K562 (cell line): ENCODE results near the gene AGPAT4. TPM values are rescaled to one million over a fixed set of nuclear protein-coding genes. Genes with fewer than 3 reads are reported as not detected.

ENCODE experiments used
- ATF3 ChIP-seq, 2 experiments: fragments of 450-650 bp in 1 of 2; sonication (generic) in 1 of 2; formaldehyde crosslinking in 1 of 2; IDR thresholded peaks in 1 of 2; conservative IDR thresholded peaks in 1 of 2; 2 replicates each; pipeline versions ENCODE4 v1.6.1 to v1.8.1; 2016 to 2023; ENCODE audit warnings: mild to moderate bottlenecking in 2 of 2, moderate library complexity in 2 of 2, inconsistent platforms in 1 of 2, missing genetic modification reagents in 1 of 2
- MTA3 ChIP-seq: fragments of 450-650 bp; formaldehyde crosslinking; IDR thresholded peaks from 2 replicates; pipeline ENCODE4 v1.6.1; 2017; ENCODE audit warnings: mild to moderate bottlenecking, borderline replicate concordance
- PATZ1 ChIP-seq: fragments of 250-450 bp; sonication (Bioruptor Pico); IDR thresholded peaks from 2 replicates; pipeline ENCODE4 v1.5.0; 2020; ENCODE audit warnings: mild to moderate bottlenecking, borderline replicate concordance
- PHB2 ChIP-seq: fragments of 450-650 bp; IDR thresholded peaks from 2 replicates; pipeline ENCODE4 v1.6.1; 2017; ENCODE audit warnings: low read depth
- PREB ChIP-seq: sonication (generic); formaldehyde crosslinking; IDR thresholded peaks from 2 replicates; pipeline ENCODE4 v1.8.1; 2023; ENCODE audit warnings: mild to moderate bottlenecking, missing genetic modification reagents
- SMARCE1 ChIP-seq: fragments of 450-650 bp; IDR thresholded peaks from 2 replicates; pipeline ENCODE4 v1.7.1; 2016; ENCODE audit warnings: mild to moderate bottlenecking
- SPI1 ChIP-seq: IDR thresholded peaks from 2 replicates; pipeline ENCODE4 v1.6.1; 2011; ENCODE audit warnings: low read depth, low read length, control low read depth, borderline replicate concordance
- SUPT5H ChIP-seq: fragments of 450-650 bp; IDR thresholded peaks from 2 replicates; pipeline ENCODE4 v1.6.1; 2016
- TCFL5 ChIP-seq: fragments of 250-450 bp; sonication (Bioruptor Pico); conservative IDR thresholded peaks from 2 replicates; pipeline ENCODE4 v1.6.1; 2021; ENCODE audit warnings: mild to moderate bottlenecking, moderate library complexity, matching md5 sums
- ZBTB11 ChIP-seq, 3 experiments: fragments of 200-800 bp in 1 of 3; fragments of 250-450 bp in 1 of 3; fragments of 450-650 bp in 1 of 3; sonication (Bioruptor Pico) in 1 of 3; sonication (Bioruptor generic) in 1 of 3; formaldehyde crosslinking in 1 of 3; IDR thresholded peaks; 2 replicates each; pipeline versions ENCODE4 v1.6.1 to v1.8.0; 2016 to 2022; ENCODE audit warnings: mild to moderate bottlenecking in 2 of 3, missing genetic modification characterization in 2 of 3, missing compliant biosample characterization in 1 of 3, moderate library complexity in 1 of 3
- ZNF696 ChIP-seq: fragments of 250-450 bp; sonication (Bioruptor Pico); conservative IDR thresholded peaks from 2 replicates; pipeline ENCODE4 v1.4.0; 2020; ENCODE audit warnings: mild to moderate bottlenecking, moderate library complexity
- polyA plus RNA-seq, 8 experiments: library from polyadenylated mRNA; depleted of rRNA in 4 of 8; stranded (reverse) in 5 of 8; unstranded in 3 of 8; fragments of >200 nt; fragmentation: Nextera tagmentation in 2 of 8; fragmentation: Illumina TruSeq in 1 of 8; extraction: Ambion mirVana in 2 of 8; extraction: Trizol in 1 of 8; gene quantifications; 2 replicates each; pipeline versions ENCODE4 v1.2.1 to v1.2.3, GENCODE V29; 2011 to 2014; ENCODE audit warnings: inconsistent platforms in 1 of 8, missing spikeins in 1 of 8
- total RNA-seq, 7 experiments: library from RNA; depleted of rRNA in 6 of 7; stranded (reverse); fragments of >200 nt in 6 of 7; fragmentation: Illumina TruSeq in 2 of 7; extraction: Trizol in 2 of 7; gene quantifications; 2 replicates each; pipeline versions ENCODE4 v1.2.1 to v1.2.3, GENCODE V29; 2011 to 2021; ENCODE audit warnings: low replicate concordance in 1 of 7
- TF ChIP-seq, protein P1 (sequence below), 3 experiments: fragments of 200-800 bp in 1 of 3; sonication (Bioruptor generic) in 1 of 3; sonication (generic) in 1 of 3; formaldehyde crosslinking in 1 of 3; IDR thresholded peaks; 2 replicates each; pipeline versions ENCODE4 v1.6.1 to v1.8.0; 2016 to 2022; ENCODE audit warnings: mild to moderate bottlenecking in 2 of 3, missing compliant biosample characterization in 2 of 3, missing genetic modification characterization in 2 of 3, missing genetic modification reagents in 1 of 3
- TF ChIP-seq, protein P2 (sequence below): fragments of 250-450 bp; sonication (Bioruptor Pico); IDR thresholded peaks from 2 replicates; pipeline ENCODE4 v1.8.0; 2021; ENCODE audit warnings: moderate library complexity, mild to moderate bottlenecking, inconsistent platforms

AGPAT4 gene
- total and polyA plus RNA-seq, 9 of the 15 experiments (the other 6 are each of a cell fraction or from before 2014, with no cell fraction given), result 2.2 to 15.0 (median 5.7) TPM

DNA sequence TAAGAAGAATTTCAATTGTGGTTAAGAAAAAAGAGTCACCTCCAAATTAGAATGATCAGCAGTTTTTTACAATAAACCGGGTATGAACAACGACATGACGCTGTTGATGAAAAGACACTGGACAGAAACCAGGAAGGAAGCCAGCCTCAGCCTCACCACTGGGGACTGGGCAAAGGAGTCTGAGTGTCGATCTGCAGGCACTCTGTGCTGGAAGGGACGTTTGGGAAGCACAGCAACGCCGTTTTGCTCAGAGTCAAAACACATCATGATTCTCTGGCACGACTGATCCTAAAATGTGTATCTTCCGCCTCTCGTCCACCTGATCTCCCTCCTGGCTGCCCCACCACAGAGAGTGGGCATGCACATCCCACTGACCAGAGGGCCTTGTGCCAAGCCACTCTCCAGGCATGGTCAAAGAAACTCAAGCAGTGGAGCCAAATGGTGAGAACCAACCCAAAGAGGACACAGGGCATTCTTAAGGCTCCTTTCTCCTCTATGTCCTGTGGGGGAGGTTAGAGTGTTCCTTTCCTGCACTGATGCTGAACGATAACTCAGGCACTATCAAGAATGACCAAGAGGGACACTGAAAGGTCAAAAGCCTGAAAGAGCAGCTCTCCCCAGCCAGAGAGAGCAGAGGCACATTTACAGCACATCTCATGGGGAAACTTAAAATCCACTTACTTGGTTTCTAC lies 68.8 kb downstream of the AGPAT4 start (continued):
- peak in 1 of 3 experiments; percentile 65; a peak in 1 of 6 replicates for TF ChIP-seq ZBTB11 (CRISPR knock-in tag; IDR thresholded peaks at IDR 0.05)
- no peak for TF ChIP-seq ATF3 (IDR thresholded peaks at IDR 0.05)
- peak; percentile 21; the same call in 1 of the 2 replicates for TF ChIP-seq ATF3 (CRISPR knock-in tag; conservative IDR thresholded peaks at IDR 0.05)
- peak; percentile 69 for TF ChIP-seq SUPT5H
- TF ChIP-seq MTA3, result peak; percentile 90
- no peak for TF ChIP-seq ZNF696 (CRISPR knock-in tag)
- TF ChIP-seq, protein P1, sequence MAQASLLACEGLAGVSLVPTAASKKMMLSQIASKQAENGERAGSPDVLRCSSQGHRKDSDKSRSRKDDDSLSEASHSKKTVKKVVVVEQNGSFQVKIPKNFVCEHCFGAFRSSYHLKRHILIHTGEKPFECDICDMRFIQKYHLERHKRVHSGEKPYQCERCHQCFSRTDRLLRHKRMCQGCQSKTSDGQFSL (CRISPR knock-in tag; IDR thresholded peaks at IDR 0.05), result peak; percentile 52; the same call in 1 of the 2 replicates
- TF ChIP-seq, protein P1 (tag; IDR thresholded peaks at IDR 0.05), result no peak
- no peak for TF ChIP-seq PREB (CRISPR knock-in tag)
- 0 out of 2 replicates have a peak, but pooled peaks have one; percentile 33 for TF ChIP-seq PHB2
- TF ChIP-seq SPI1, result 0 out of 2 replicates have a peak, but pooled peaks have one; percentile 16
- no peak; the same call in 1 of the 2 replicates for TF ChIP-seq PATZ1 (CRISPR knock-in tag)
- TF ChIP-seq SMARCE1, result peak; percentile 92
- no peak for TF ChIP-seq TCFL5
- TF ChIP-seq, protein P2, sequence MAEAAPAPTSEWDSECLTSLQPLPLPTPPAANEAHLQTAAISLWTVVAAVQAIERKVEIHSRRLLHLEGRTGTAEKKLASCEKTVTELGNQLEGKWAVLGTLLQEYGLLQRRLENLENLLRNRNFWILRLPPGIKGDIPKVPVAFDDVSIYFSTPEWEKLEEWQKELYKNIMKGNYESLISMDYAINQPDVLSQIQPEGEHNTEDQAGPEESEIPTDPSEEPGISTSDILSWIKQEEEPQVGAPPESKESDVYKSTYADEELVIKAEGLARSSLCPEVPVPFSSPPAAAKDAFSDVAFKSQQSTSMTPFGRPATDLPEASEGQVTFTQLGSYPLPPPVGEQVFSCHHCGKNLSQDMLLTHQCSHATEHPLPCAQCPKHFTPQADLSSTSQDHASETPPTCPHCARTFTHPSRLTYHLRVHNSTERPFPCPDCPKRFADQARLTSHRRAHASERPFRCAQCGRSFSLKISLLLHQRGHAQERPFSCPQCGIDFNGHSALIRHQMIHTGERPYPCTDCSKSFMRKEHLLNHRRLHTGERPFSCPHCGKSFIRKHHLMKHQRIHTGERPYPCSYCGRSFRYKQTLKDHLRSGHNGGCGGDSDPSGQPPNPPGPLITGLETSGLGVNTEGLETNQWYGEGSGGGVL (CRISPR knock-in tag), result no peak
